ENCODE results near the gene NALCN.

DNA sequence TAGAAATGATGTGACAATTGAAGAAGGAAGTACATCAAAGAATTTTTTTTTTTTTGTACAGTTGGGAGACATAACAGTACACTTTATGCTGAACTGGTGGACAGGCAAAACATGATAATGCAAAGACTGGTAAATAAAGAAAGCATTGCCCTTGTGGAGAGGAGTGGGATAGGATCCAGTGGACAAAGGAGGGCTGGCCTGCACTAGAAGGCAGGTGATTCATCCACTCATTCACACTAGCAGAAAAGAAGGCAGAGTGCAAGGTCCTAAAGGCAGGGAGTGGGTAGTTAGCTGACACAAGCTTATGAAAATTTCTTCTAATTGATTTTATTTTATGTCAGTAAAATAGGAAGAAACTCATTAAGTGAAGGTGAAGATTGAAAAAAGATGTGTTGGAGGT, 17.6 kb upstream of the NALCN start:
- TF ChIP-seq, protein P1, sequence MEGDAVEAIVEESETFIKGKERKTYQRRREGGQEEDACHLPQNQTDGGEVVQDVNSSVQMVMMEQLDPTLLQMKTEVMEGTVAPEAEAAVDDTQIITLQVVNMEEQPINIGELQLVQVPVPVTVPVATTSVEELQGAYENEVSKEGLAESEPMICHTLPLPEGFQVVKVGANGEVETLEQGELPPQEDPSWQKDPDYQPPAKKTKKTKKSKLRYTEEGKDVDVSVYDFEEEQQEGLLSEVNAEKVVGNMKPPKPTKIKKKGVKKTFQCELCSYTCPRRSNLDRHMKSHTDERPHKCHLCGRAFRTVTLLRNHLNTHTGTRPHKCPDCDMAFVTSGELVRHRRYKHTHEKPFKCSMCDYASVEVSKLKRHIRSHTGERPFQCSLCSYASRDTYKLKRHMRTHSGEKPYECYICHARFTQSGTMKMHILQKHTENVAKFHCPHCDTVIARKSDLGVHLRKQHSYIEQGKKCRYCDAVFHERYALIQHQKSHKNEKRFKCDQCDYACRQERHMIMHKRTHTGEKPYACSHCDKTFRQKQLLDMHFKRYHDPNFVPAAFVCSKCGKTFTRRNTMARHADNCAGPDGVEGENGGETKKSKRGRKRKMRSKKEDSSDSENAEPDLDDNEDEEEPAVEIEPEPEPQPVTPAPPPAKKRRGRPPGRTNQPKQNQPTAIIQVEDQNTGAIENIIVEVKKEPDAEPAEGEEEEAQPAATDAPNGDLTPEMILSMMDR (IDR thresholded peaks at IDR 0.05) = no peak
- no peak for TF ChIP-seq POLR2AphosphoS5 (IDR thresholded peaks at IDR 0.05)
- no peak for TF ChIP-seq POLR2A (IDR thresholded peaks at IDR 0.05)
